ENCODE results near the gene IL18. TPM values are rescaled to one million over a fixed set of nuclear protein-coding genes. Genes with fewer than 3 reads are reported as not detected.

IL18 gene
- total RNA-seq, 4 donors from 2014 or later: 9.2 to 81.6 (median 27.6) TPM

- TF ChIP-seq, protein P1, sequence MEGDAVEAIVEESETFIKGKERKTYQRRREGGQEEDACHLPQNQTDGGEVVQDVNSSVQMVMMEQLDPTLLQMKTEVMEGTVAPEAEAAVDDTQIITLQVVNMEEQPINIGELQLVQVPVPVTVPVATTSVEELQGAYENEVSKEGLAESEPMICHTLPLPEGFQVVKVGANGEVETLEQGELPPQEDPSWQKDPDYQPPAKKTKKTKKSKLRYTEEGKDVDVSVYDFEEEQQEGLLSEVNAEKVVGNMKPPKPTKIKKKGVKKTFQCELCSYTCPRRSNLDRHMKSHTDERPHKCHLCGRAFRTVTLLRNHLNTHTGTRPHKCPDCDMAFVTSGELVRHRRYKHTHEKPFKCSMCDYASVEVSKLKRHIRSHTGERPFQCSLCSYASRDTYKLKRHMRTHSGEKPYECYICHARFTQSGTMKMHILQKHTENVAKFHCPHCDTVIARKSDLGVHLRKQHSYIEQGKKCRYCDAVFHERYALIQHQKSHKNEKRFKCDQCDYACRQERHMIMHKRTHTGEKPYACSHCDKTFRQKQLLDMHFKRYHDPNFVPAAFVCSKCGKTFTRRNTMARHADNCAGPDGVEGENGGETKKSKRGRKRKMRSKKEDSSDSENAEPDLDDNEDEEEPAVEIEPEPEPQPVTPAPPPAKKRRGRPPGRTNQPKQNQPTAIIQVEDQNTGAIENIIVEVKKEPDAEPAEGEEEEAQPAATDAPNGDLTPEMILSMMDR (IDR thresholded peaks at IDR 0.05; ENCODE audit: low read depth): no peak
Observed at GRCh38 chr11:112178428-112178827, 14.5 kb upstream of the IL18 start.

DNA sequence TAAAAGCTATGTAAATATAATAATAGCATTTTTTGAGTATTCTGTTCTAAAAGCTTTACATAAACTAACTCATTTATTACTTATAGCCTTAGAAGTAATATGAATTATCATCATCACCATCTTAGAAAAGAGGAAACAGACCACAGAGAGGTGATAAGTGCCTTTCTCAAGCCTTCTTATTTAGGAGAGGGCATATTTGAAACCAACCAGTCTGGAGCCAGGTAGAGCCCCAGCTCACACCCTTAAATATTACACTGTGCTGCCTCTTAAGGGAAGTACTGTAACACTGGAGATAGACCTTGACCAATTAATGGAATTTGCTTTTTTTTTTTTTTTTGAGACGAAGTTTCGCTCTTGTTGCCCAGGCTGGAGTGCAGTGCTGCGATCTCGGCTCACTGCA lies 13.7 kb upstream of the IL18 start:
- TF ChIP-seq, protein P1 (IDR thresholded peaks at IDR 0.05; ENCODE audit: low read depth): no peak

- TF ChIP-seq, protein P1 (IDR thresholded peaks at IDR 0.05; ENCODE audit: low read depth): no peak
Observed at GRCh38 chr11:112176077-112176476, 12.2 kb upstream of the IL18 start.

- TF ChIP-seq, protein P1 (IDR thresholded peaks at IDR 0.05; ENCODE audit: low read depth): no peak
Observed at GRCh38 chr11:112175599-112175952, 11.7 kb upstream of the IL18 start.

DNA sequence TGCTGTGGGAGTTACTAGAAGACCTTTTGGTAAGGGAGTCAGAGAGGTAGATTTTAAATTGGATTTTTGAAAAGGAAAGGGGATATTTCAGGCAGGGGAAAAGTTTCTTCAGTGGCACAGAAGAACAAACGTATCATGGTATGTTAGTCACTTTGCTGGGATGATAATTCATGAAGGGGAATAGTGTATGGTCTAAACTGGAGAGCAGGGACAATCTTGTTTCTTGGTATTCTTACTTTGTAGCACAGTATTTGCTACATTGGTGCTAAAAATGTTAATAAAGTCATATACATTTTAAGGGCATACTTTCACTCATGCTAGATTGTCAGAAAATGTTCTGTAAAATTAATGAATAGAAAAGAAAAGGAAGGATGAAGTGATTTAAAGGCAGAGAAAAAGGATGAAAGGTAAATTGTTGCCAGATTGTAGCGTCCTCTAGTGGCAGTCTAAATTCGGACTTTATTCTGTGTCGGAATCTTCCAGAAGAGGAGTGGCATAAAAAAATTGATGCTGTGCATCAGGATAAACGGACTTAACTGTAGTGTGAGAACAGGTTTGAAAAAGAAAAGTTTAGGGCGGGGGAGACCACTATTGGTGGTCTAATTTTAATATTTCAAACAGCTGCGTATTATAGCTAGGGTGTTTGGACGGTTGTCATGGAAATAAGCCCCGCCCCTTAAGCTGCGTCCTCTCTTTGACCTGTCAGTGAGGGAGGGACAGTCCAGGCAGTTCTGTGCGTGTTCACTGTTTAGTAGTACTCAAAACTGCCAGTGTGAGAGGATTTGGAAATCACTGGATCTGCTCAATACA lies 11.1 kb upstream of the IL18 start, which contains the start of gene BCO2:
BCO2 (plus strand) TSS at position 724 of the 810 bp plus-strand sequence. CDS start 90 bp downstream, outside the sequence.
- TF ChIP-seq, protein P1 (IDR thresholded peaks at IDR 0.05; ENCODE audit: low read depth): no peak

DNA sequence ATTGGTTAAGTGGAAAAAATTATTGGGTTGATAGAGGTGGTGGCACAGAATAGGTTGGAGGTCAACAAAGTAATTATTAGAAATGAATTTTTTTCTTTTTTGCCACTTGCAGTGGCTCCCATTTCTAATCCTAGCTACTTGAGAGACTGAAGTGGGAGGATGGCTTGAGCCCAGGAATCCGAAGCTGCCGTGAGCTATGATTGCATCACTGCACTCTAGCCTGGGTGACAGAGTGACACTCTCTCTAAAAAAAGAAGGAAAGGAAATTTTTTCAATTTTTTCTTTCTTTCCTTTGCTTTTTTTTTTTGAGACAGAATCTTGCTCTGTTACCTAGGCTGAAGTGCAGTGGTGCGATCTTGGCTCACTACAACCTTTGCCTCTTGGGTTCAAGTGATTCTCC lies 9.3 kb upstream of the IL18 start:
- TF ChIP-seq, protein P1 (IDR thresholded peaks at IDR 0.05; ENCODE audit: low read depth): no peak

DNA sequence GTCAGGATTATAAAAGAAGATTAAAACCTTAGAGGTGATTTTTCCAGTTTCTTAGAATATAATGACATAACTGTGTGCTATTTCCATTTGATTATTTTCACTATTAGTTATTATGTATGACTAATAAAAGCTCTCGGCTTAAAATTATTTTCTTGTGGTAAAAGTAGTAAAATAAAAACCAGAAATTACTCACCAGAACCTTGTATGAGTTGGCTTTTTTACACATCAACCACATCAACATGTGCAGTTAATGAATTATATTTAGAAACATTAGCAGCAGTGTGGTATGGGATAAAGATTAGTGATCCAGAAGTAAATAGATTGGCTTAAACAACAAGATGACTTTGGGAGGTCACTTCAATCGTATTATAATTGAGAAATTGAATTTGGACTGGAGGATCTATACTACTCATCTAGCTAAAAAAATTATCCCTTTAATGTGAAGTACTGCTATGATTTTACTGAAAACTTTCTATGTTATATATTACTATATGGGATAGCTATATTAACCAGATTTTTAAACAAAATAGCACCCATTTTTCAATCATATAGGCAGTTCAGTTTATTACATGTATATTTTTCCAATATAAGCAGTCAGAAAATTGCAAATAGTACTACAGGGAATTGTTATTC lies 8.6 kb upstream of the IL18 start:
- TF ChIP-seq, protein P1 (IDR thresholded peaks at IDR 0.05; ENCODE audit: low read depth): no peak

Data from subcutaneous adipose tissue (tissue), 4 donors.